Upper lobe of right lung (tissue), 1 donor: ENCODE measurements around the gene KNL1. TPM values are rescaled to one million over a fixed set of nuclear protein-coding genes. Genes with fewer than 3 reads are reported as not detected.

Experiments
- ATAC-seq: fragments of 200-7000 bp; cut with Tn5 transposase; one replicate; pipeline ENCODE4 v1.9.1; 2020; ENCODE audit warnings: mild to moderate bottlenecking, moderate library complexity
- DNase-seq: peaks from one replicate; pipeline ENCODE4 v3.0.0-alpha.2; 2020
- H3K27ac ChIP-seq: fragments of 200-600 bp; one replicate; pipeline ENCODE4 v1.8.0; 2022
- H3K27me3 ChIP-seq: fragments of 200-600 bp; one replicate; pipeline ENCODE4 v1.8.0; 2022; ENCODE audit warnings: mild to moderate bottlenecking
- H3K36me3 ChIP-seq: fragments of 200-600 bp; one replicate; pipeline ENCODE4 v1.8.0; 2022
- H3K4me1 ChIP-seq: fragments of 200-600 bp; one replicate; pipeline ENCODE4 v1.8.0; 2022
- H3K4me3 ChIP-seq: fragments of 200-600 bp; one replicate; pipeline ENCODE4 v1.8.0; 2022; ENCODE audit warnings: mild to moderate bottlenecking
- H3K9me3 ChIP-seq: fragments of 200-600 bp; one replicate; pipeline ENCODE4 v1.8.0; 2022
- CTCF ChIP-seq: fragments of 200-600 bp; IDR thresholded peaks from one replicate; pipeline ENCODE4 v1.8.0; 2022; ENCODE audit warnings: antibody characterized with exemption
- intact Hi-C: fragments of 100-400 bp; cut with DNase I; formaldehyde crosslinking; loops from one replicate; pipeline ENCODE4 v1.11.0; 2022
- total RNA-seq: library from RNA; stranded (reverse); fragmentation: NEBNext Ultra II Directional; extraction: Animal tissue kit (Norgen Biotek cat#: 25700); gene quantifications from one replicate; pipeline ENCODE4 v1.2.1, GENCODE V29; 2021
- donor health status: DM: no; HTN: yes; CAD: no; lungs with severe emphysema.

KNL1 gene
- total RNA-seq, 1 donor from 2014 or later = 0.61 TPM

GRCh38 chr15:40623361-40623760 lies 29.3 kb downstream of the KNL1 start:
- no peak for TF ChIP-seq CTCF
- intact Hi-C loops = no loop called here
- H3K36me3 ChIP-seq = no peaks in the 10 kb centered on the region
- H3K4me3 ChIP-seq = no peak overlapping the region
- no peak overlapping the region for H3K27ac ChIP-seq
- no peaks in the 10 kb centered on the region for H3K27me3 ChIP-seq
- no peaks in the 10 kb centered on the region for H3K9me3 ChIP-seq
- H3K4me1 ChIP-seq = no peaks in the 10 kb centered on the region
- DNase-seq (no peak), ATAC-seq (no peak)

GRCh38 chr15:40630313-40630712 lies 36.3 kb downstream of the KNL1 start:
- Histone ChIP-seq H3K4me1 (no peaks in the 10 kb centered on the region), H3K27ac (no peak overlapping the region), H3K9me3 (no peaks in the 10 kb centered on the region), H3K36me3 (no peaks in the 10 kb centered on the region), H3K27me3 (no peaks in the 10 kb centered on the region), H3K4me3 (no peak overlapping the region)
- ATAC-seq = no peak
- intact Hi-C loops = no loop called here
- no peak for DNase-seq
- no peak for TF ChIP-seq CTCF

GRCh38 chr15:40633178-40633577 lies 39.1 kb downstream of the KNL1 start:
- no peak for TF ChIP-seq CTCF
- H3K27ac ChIP-seq = no peak overlapping the region
- no peak overlapping the region for H3K4me3 ChIP-seq
- H3K36me3 ChIP-seq = no peaks in the 10 kb centered on the region
- no peaks in the 10 kb centered on the region for H3K4me1 ChIP-seq
- intact Hi-C loops = no loop called here
- H3K27me3 ChIP-seq = no peaks in the 10 kb centered on the region
- DNase-seq (no peak), ATAC-seq (no peak)
- H3K9me3 ChIP-seq = no peaks in the 10 kb centered on the region

- ATAC-seq (no peak), DNase-seq (no peak)
- H3K4me3 ChIP-seq = no peak overlapping the region
- H3K4me1 ChIP-seq = no peaks in the 10 kb centered on the region
- no peaks in the 10 kb centered on the region for H3K27me3 ChIP-seq
- no peak for TF ChIP-seq CTCF
- intact Hi-C loops = no loop called here
- H3K36me3 ChIP-seq = no peaks in the 10 kb centered on the region
- no peak overlapping the region for H3K27ac ChIP-seq
- H3K9me3 ChIP-seq = no peaks in the 10 kb centered on the region
Measured at GRCh38 chr15:40637221-40637745, 43.2 kb downstream of the KNL1 start.

GRCh38 chr15:40639677-40640076 lies 45.6 kb downstream of the KNL1 start:
- Histone ChIP-seq H3K4me3 (no peak overlapping the region), H3K27me3 (no peaks in the 10 kb centered on the region), H3K4me1 (no peaks in the 10 kb centered on the region), H3K27ac (no peak overlapping the region), H3K36me3 (no peaks in the 10 kb centered on the region), H3K9me3 (no peaks in the 10 kb centered on the region)
- DNase-seq = no peak
- TF ChIP-seq CTCF = no peak
- ATAC-seq = no peak
- intact Hi-C loops = no loop called here

- ATAC-seq = no peak
- no peaks in the 10 kb centered on the region for H3K36me3 ChIP-seq
- DNase-seq = no peak
- intact Hi-C loops = no loop called here
- H3K4me3 ChIP-seq = no peak overlapping the region
- no peaks in the 10 kb centered on the region for H3K27me3 ChIP-seq
- no peak for TF ChIP-seq CTCF
- H3K27ac ChIP-seq = no peak overlapping the region
- H3K4me1 ChIP-seq = no peaks in the 10 kb centered on the region
- no peaks in the 10 kb centered on the region for H3K9me3 ChIP-seq
Measured at GRCh38 chr15:40647523-40647922, 53.5 kb downstream of the KNL1 start.
